Transverse colon (tissue), 4 donors: Measurements from ENCODE around the gene SKIC3. TPM values are rescaled to one million over a fixed set of nuclear protein-coding genes. Genes with fewer than 3 reads are reported as not detected.

Experiments
- DNase-seq: peaks from one replicate; pipeline ENCODE4 v3.0.0-alpha.2; 2019
- H3K27ac ChIP-seq, 4 donors: fragments of 200-600 bp; sonication (generic); 2 replicates each; pipeline ENCODE4 v1.5.1; 2016 to 2018; ENCODE audit warnings: inconsistent platforms in 4 of 4
- H3K27me3 ChIP-seq: fragments of 200-600 bp; sonication (generic); 2 replicates; pipeline ENCODE4 v1.5.1; 2017; ENCODE audit warnings: inconsistent platforms
- H3K36me3 ChIP-seq, 4 donors: fragments of 200-600 bp; sonication (generic); 2 replicates each; pipeline ENCODE4 v1.5.1; 2017 to 2019; ENCODE audit warnings: inconsistent platforms in 4 of 4
- H3K4me1 ChIP-seq, 4 donors: fragments of 200-600 bp; sonication (generic); 2 replicates each; pipeline ENCODE4 v1.5.1; 2017 to 2020; ENCODE audit warnings: inconsistent platforms in 4 of 4
- H3K4me3 ChIP-seq, 4 donors: fragments of 200-600 bp; sonication (generic); 1 replicate in 1 of 4; 2 replicates in 3 of 4; pipeline versions ENCODE4 v1.5.1 to v1.6.1; 2017 to 2019; ENCODE audit warnings: inconsistent platforms in 4 of 4
- H3K9me3 ChIP-seq, 2 donors: fragments of 200-600 bp; sonication (generic); 2 replicates each; pipeline ENCODE4 v1.5.1; 2017 to 2019; ENCODE audit warnings: inconsistent platforms in 2 of 2
- EP300 ChIP-seq: sonication (generic); formaldehyde crosslinking; IDR thresholded peaks from one replicate; pipeline ENCODE4 v1.6.1; 2017; ENCODE audit warnings: antibody characterized with exemption, low read depth
- POLR2A ChIP-seq: fragments of 450-650 bp; IDR thresholded peaks from one replicate; pipeline ENCODE4 v1.6.1; 2016; ENCODE audit warnings: antibody characterized with exemption, mild to moderate bottlenecking, moderate library complexity
- POLR2AphosphoS5 ChIP-seq, 3 donors: sonication (generic); formaldehyde crosslinking; IDR thresholded peaks; one replicate each; pipeline ENCODE4 v1.6.1; 2016; ENCODE audit warnings: antibody characterized with exemption in 3 of 3
- WGBS, 2 donors: methylation state at CpG; one replicate each; pipeline ENCODE4 v1.1.5; 2018; ENCODE audit warnings: low coverage in 1 of 2; 5-methylcytosine and 5-hydroxymethylcytosine counted together
- in situ Hi-C, 4 donors: fragments of 200-750 bp; cut with MboI; loops; one replicate each; pipeline versions ENCODE4 v1.15.0 to v1.15.1; 2017; ENCODE audit warnings: low sequenced_read_pairs in 3 of 4, low pct_ligation_motif_present in 1 of 4, low pct_unique_long_range_greater_than_20kb in 1 of 4
- intact Hi-C: fragments of 100-400 bp; cut with DNase I; formaldehyde crosslinking; loops from one replicate; pipeline ENCODE4 v1.15.1; 2023; ENCODE audit warnings: low total_unique reads
- total RNA-seq, 4 donors: library from RNA; depleted of rRNA; stranded (reverse); fragments of >200 nt; gene quantifications; one replicate each; pipeline ENCODE4 v1.1.0, GENCODE V29; 2016
- TF ChIP-seq, protein P1 (sequence below), 5 experiments: fragments of 200-600 bp in 3 of 5; fragments of 450-650 bp in 2 of 5; sonication (generic) in 3 of 5; IDR thresholded peaks; 1 replicate in 2 of 5; 2 replicates in 3 of 5; pipeline ENCODE4 v1.5.1; 2016 to 2017; ENCODE audit warnings: antibody characterized with exemption in 5 of 5, inconsistent platforms in 3 of 5, mild to moderate bottlenecking in 2 of 5, moderate library complexity in 1 of 5

The SKIC3 gene
- 10 to 100 TPM; 28.1 to 72.1 (median 46.0) TPM for total RNA-seq

DNA sequence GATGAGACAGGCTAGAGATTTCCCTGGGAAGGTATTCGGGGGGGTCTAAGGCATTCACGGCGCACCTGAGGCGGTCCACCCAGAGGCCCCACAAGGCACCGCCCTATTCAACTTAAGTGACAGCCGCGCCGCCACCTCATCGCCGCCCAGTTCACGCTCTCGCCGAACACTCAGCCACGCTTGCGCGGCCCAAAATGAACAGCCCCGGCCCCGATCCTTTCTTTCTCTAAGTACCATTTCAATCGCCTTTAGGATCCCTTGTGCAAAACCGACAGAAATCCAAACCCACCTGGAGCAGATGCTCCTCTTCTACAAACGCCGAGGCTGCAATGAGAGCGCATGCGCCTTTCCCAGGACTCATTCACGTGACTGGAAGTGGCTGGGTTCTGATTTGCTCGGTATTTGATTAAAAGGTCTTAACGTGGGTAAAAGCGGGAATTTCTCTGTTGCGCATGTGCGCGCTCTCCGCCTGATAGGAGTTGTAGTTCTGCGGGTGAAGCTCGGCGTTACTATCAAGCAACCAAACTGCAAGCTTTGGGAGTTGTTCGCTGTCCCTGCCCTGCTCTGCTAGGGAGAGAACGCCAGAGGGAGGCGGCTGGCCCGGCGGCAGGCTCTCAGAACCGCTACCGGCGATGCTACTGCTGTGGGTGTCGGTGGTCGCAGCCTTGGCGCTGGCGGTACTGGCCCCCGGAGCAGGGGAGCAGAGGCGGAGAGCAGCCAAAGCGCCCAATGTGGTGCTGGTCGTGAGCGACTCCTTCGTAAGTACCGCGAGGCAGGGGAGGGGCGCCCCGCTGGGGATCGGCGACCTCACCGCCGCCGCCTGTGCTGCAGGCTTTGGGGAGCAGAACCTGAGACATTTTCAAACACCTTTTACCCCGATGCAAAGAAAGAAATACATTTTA is at the start of gene SKIC3, which contains the start of gene ARSK:
SKIC3 (minus strand) TSS at position 331 of the 902 bp plus-strand sequence. CDS start 7,827 bp downstream, outside the sequence.
ARSK (plus strand) TSS at position 455 of the 902 bp plus-strand sequence; CDS start at position 633, 178 bp downstream.
- TF ChIP-seq EP300 (no peak), POLR2A (peak; percentile 86), POLR2AphosphoS5 (IDR thresholded peaks at IDR 0.05) (peak; percentile 92 to 96 (median 94))
- TF ChIP-seq, protein P1, sequence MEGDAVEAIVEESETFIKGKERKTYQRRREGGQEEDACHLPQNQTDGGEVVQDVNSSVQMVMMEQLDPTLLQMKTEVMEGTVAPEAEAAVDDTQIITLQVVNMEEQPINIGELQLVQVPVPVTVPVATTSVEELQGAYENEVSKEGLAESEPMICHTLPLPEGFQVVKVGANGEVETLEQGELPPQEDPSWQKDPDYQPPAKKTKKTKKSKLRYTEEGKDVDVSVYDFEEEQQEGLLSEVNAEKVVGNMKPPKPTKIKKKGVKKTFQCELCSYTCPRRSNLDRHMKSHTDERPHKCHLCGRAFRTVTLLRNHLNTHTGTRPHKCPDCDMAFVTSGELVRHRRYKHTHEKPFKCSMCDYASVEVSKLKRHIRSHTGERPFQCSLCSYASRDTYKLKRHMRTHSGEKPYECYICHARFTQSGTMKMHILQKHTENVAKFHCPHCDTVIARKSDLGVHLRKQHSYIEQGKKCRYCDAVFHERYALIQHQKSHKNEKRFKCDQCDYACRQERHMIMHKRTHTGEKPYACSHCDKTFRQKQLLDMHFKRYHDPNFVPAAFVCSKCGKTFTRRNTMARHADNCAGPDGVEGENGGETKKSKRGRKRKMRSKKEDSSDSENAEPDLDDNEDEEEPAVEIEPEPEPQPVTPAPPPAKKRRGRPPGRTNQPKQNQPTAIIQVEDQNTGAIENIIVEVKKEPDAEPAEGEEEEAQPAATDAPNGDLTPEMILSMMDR (IDR thresholded peaks at IDR 0.05), result peak; percentile 24 to 52 (median 31)
- Histone ChIP-seq H3K27ac (peak within 1 kb of the TSS; percentile 89 to 95 (median 94)), H3K4me1 (peaks cover 7 to 21% (median 13%) of the 10 kb centered on the region in 4 donors), H3K36me3 (peaks cover 0 to 2% (median 0%) of the 10 kb centered on the region in 4 donors), H3K4me3 (peak within 1 kb of the TSS; percentile 60 to 88 (median 66)), H3K27me3 (no peaks in the 10 kb centered on the region), H3K9me3 (no peaks in the 10 kb centered on the region)
- in situ Hi-C loops, result no loop called here
- WGBS, 2 donors, result 0% methylated on average over 7 to 56 of the region's 63 CpGs
- intact Hi-C loops, result no loop called here
- DNase-seq, result peak; percentile 95

DNA sequence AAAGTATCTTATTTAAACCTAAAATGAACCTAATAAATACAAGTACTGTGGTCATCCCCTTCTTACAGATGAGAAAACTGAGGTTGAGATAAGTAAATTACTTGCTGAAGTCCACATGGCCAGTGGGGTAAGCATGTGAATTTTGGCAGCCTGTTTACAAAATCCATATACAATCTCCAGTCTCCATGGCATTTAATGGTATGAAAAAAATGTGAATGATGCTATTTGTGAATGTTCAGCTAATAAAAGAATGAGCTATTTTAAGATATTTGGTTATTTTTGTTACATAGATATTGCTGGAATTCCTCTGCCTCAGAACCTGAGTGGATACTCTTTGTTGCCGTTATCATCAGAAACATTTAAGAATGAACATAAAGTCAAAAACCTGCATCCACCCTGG is 45.8 kb upstream of the SKIC3 start:
- H3K36me3 ChIP-seq, result no peaks in the 10 kb centered on the region
- DNase-seq, result no peak
- intact Hi-C loops, result no loop called here

DNA sequence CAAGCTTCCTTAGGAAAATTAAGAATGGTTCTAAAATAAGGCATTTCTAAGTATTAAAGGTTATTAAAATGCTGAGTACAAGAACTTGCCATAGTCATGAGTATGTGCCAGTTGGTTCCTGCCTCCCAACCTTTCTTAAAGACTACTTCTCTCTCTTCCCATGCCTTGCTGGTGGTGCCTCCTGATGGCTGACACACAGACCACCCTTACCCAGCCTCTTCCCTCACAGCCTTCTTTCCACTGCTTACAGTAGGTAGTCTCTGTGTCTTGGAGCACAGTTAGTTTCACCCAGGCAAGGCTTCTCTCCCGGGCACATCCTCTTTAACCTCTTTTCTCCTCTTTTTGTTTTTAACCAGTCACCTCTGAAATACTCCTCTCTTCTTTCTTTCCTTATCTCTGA is 44.5 kb upstream of the SKIC3 start:
- TF ChIP-seq, protein P1 (IDR thresholded peaks at IDR 0.05), result no peak
- TF ChIP-seq EP300 (no peak), POLR2AphosphoS5 (IDR thresholded peaks at IDR 0.05) (no peak), POLR2A (no peak)
- no peak for DNase-seq
- H3K9me3 ChIP-seq, result no peaks in the 10 kb centered on the region
- H3K27ac ChIP-seq, result no peak overlapping the region
- in situ Hi-C loops, result no loop called here
- no peaks in the 10 kb centered on the region for H3K4me1 ChIP-seq
- no peak overlapping the region for H3K4me3 ChIP-seq
- 97 to 100% methylated on average over 1 of the region's 1 CpG for WGBS, 2 donors
- no peaks in the 10 kb centered on the region for H3K27me3 ChIP-seq
- no peaks in the 10 kb centered on the region for H3K36me3 ChIP-seq
- intact Hi-C loops, result no loop called here

More for the DNA sequence above, 45.8 kb upstream of the SKIC3 start:
- Histone ChIP-seq H3K27me3 (no peaks in the 10 kb centered on the region), H3K27ac (no peak overlapping the region), H3K9me3 (no peaks in the 10 kb centered on the region), H3K4me3 (no peak overlapping the region), H3K4me1 (no peaks in the 10 kb centered on the region)
- 79 to 83% methylated on average over 1 of the region's 1 CpG for WGBS, 2 donors
- TF ChIP-seq POLR2AphosphoS5 (IDR thresholded peaks at IDR 0.05), result no peak
- TF ChIP-seq, protein P1 (IDR thresholded peaks at IDR 0.05), result no peak
- no peak for TF ChIP-seq EP300
- no peak for TF ChIP-seq POLR2A
- in situ Hi-C loops, result no loop called here

DNA sequence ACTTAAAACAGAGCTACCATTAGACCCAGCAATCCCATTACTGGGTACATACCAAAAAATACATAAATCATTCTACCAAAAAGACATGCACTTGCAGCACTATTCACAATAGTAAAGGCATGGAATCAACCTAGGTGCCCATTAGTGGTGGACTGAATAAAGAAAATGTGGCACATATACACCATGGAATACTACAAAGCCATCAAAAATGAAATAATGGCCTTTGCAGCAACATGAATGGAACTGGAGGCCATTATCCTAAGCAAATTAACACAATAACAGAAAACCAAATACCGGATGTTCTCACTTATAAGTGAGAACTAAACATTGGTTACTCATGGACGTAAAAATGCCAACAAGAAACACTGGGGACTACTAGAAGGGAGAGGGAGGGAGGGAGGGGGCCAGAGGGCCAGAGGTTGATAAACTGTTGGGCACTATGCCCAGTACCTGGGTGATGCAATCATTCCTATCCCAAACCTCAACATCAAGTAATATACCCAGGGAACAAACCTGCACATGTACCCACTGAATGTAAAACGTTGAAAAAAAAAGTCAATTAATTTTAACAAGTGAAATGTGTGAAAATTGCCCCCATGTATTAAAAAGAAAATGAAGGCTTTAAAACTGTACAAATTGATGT is 40.6 kb upstream of the SKIC3 start:
- in situ Hi-C loops, result no loop called here
- no peak for TF ChIP-seq POLR2AphosphoS5 (IDR thresholded peaks at IDR 0.05)
- TF ChIP-seq, protein P1 (IDR thresholded peaks at IDR 0.05), result no peak
- DNase-seq, result no peak

More for the DNA sequence above, 40.6 kb upstream of the SKIC3 start:
- Histone ChIP-seq H3K36me3 (no peaks in the 10 kb centered on the region), H3K27ac (no peak overlapping the region), H3K9me3 (no peaks in the 10 kb centered on the region), H3K4me1 (no peaks in the 10 kb centered on the region), H3K4me3 (no peak overlapping the region), H3K27me3 (no peaks in the 10 kb centered on the region)
- intact Hi-C loops, result no loop called here
- 76 to 96% methylated on average over 3 of the region's 3 CpGs for WGBS, 2 donors
